Thymus (tissue), 11 donors: Measurements from ENCODE around the gene HOMEZ. TPM values are rescaled to one million over a fixed set of nuclear protein-coding genes. Genes with fewer than 3 reads are reported as not detected.

ENCODE experiments used
- DNase-seq, 9 donors: peaks; one replicate each; pipeline ENCODE4 v3.0.0-alpha.2; 2013; ENCODE audit warnings: low spot score in 9 of 9, low read depth in 6 of 9, missing footprints in 1 of 9
- H3K27ac ChIP-seq, 2 donors: one replicate each; pipeline ENCODE4 v1.5.1; 2013; ENCODE audit warnings: control low read depth in 1 of 2, low read depth in 1 of 2, low read length in 1 of 2, mild to moderate bottlenecking in 1 of 2, moderate library complexity in 1 of 2
- H3K27me3 ChIP-seq, 2 donors: one replicate each; pipeline ENCODE4 v1.5.1; 2013; ENCODE audit warnings: low read length in 1 of 2; ENCODE audit not compliant: control insufficient read depth in 2 of 2, insufficient read depth in 1 of 2
- H3K36me3 ChIP-seq, 2 donors: one replicate each; pipeline ENCODE4 v1.5.1; 2013; ENCODE audit warnings: low read length in 1 of 2, mild to moderate bottlenecking in 1 of 2, moderate library complexity in 1 of 2; ENCODE audit not compliant: control insufficient read depth in 2 of 2, insufficient read depth in 2 of 2
- H3K4me1 ChIP-seq, 2 donors: one replicate each; pipeline ENCODE4 v1.5.1; 2013; ENCODE audit warnings: low read length in 2 of 2; ENCODE audit not compliant: control insufficient read depth in 2 of 2, insufficient read depth in 2 of 2
- H3K4me3 ChIP-seq, 2 donors: one replicate each; pipeline ENCODE4 v1.5.1; 2013; ENCODE audit warnings: low read length in 2 of 2, control low read depth in 1 of 2, mild to moderate bottlenecking in 1 of 2
- H3K9me3 ChIP-seq, 2 donors: one replicate each; pipeline ENCODE4 v1.5.1; 2013; ENCODE audit warnings: low read length in 1 of 2, mild to moderate bottlenecking in 1 of 2; ENCODE audit not compliant: control insufficient read depth in 2 of 2, insufficient read depth in 1 of 2
- WGBS: extraction: QIAGEN DNeasy Blood & Tissue Kit; methylation state at CpG from one replicate; pipeline ENCODE4 v1.1.7; 2013; 5-methylcytosine and 5-hydroxymethylcytosine counted together
- polyA plus RNA-seq: library from polyadenylated mRNA; stranded (reverse); fragments of 200-250 nt; gene quantifications from one replicate; pipeline ENCODE4 v1.2.3, GENCODE V29; 2013
- total RNA-seq: library from RNA; stranded (reverse); fragments of 120-200 nt; gene quantifications from one replicate; pipeline ENCODE4 v1.2.4, GENCODE V29; 2013
- donor health status: healthy.

Gene HOMEZ
- total and polyA plus RNA-seq, 2 donors = 10.2 to 10.6 TPM

GRCh38 chr14:23259426-23259825 lies 26.5 kb downstream of the HOMEZ start:
- H3K36me3 ChIP-seq = no peaks in the 10 kb centered on the region
- no peak overlapping the region for H3K4me3 ChIP-seq
- no peak for DNase-seq
- peaks cover 0 to 7% of the 10 kb centered on the region in 2 donors for H3K27me3 ChIP-seq
- H3K9me3 ChIP-seq = no peaks in the 10 kb centered on the region
- H3K27ac ChIP-seq = no peak overlapping the region
- no peaks in the 10 kb centered on the region for H3K4me1 ChIP-seq

DNA sequence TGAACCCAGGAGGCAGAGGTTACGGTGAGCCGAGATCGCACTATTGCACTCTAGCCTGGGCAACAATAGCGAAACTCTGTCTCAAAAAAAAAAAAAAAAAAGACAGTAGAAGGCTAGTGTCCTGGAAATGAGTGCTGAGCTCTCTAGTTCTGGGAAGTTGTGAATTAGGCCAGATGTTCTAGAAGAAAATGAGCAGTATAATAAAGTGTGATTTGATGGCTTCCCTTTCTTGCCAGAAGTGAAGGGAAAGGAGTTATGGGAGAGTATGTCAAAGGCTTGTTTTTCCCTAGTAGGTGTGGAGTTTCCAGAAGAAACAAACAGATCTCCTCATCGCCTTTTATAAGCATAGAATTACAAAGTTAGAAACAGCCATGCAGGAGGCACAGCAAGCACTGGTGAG lies 27.7 kb downstream of the HOMEZ start:
- no peak overlapping the region for H3K4me3 ChIP-seq
- H3K27ac ChIP-seq = no peak overlapping the region
- DNase-seq = no peak
- H3K27me3 ChIP-seq = peaks cover 0 to 7% of the 10 kb centered on the region in 2 donors
- H3K9me3 ChIP-seq = no peaks in the 10 kb centered on the region
- H3K4me1 ChIP-seq = no peaks in the 10 kb centered on the region
- 98% methylated on average over 5 of the region's 5 CpGs for WGBS
- H3K36me3 ChIP-seq = no peaks in the 10 kb centered on the region

- no peaks in the 10 kb centered on the region for H3K4me1 ChIP-seq
Measured at GRCh38 chr14:23252420-23253333, 33.3 kb downstream of the HOMEZ start.

DNA sequence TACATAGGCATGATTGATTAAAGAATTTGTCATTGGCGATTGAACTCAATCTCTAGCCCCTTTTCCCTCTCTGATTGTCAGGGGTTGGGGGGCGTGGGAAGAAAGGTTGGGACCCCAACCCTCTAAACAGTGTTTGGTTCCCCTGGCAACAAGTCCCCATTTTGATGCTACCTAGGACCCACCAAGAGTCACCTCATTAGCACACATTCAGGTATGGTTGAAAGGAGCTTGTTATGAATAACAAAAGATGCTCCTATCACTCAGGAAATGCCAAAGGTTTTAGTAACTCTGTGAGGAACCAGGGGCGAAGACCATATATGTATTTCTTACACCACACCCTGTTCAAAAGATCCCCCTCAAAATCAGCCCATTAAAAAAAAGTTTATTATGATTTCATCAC lies 33.9 kb downstream of the HOMEZ start:
- WGBS = 83% methylated on average over 3 of the region's 3 CpGs
- Histone ChIP-seq H3K27me3 (no peaks in the 10 kb centered on the region), H3K9me3 (no peaks in the 10 kb centered on the region), H3K4me3 (no peak overlapping the region), H3K27ac (no peak overlapping the region), H3K4me1 (no peaks in the 10 kb centered on the region), H3K36me3 (no peaks in the 10 kb centered on the region)
- no peak for DNase-seq

More at GRCh38 chr14:23252420-23253333, 33.3 kb downstream of the HOMEZ start:
- no peak overlapping the region for H3K4me3 ChIP-seq
- no peaks in the 10 kb centered on the region for H3K9me3 ChIP-seq
- 78% methylated on average over 4 of the region's 4 CpGs for WGBS
- no peaks in the 10 kb centered on the region for H3K36me3 ChIP-seq
- H3K27ac ChIP-seq = no peak overlapping the region
- H3K27me3 ChIP-seq = no peaks in the 10 kb centered on the region
- no peak for DNase-seq

DNA sequence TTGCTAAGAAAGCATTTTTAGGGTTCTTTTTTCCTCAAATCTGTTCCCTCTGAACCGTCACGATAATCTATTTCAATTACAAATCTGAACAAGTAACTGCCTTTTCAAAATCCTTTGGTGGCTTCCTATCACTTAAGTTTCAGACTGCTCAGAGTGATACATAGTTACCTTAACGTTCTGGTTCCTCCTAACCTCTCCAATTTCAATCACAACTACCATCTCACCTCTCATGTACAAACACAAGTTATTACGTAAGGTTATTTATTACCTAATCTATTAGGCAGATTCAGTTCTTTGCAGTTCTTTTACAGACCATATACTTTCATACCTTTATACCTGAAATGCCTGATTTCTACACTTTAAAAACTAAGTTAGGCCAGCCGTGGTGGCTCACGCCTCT lies 36.1 kb downstream of the HOMEZ start:
- H3K9me3 ChIP-seq = no peaks in the 10 kb centered on the region
- no peak overlapping the region for H3K27ac ChIP-seq
- H3K4me1 ChIP-seq = no peaks in the 10 kb centered on the region
- no peaks in the 10 kb centered on the region for H3K36me3 ChIP-seq
- WGBS = 94% methylated on average over 6 of the region's 6 CpGs
- no peak overlapping the region for H3K4me3 ChIP-seq
- no peaks in the 10 kb centered on the region for H3K27me3 ChIP-seq
- no peak for DNase-seq

DNA sequence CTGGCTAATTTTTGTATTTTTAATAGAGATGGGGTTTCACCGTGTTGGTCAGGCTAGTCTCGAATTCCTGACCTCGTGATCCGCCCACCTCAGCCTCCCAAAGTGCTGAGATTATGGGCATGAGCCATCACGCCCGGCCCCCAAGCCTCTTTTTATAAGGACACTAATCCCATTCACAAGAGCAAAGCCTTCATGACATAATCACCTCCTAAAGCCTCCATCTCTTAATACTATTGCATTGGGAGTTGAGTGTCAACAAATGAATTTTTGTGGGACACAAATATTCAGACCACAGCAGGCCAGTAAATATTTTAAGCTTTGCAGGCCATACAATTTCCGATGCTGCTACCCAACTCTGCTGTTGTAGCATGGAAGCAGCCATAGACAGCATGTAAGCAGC lies 37.3 kb downstream of the HOMEZ start:
- Histone ChIP-seq H3K4me3 (no peak overlapping the region), H3K36me3 (no peaks in the 10 kb centered on the region), H3K9me3 (no peaks in the 10 kb centered on the region), H3K4me1 (no peaks in the 10 kb centered on the region), H3K27me3 (no peaks in the 10 kb centered on the region), H3K27ac (no peak overlapping the region)
- WGBS = 92% methylated on average over 7 of the region's 7 CpGs
- DNase-seq = no peak

DNA sequence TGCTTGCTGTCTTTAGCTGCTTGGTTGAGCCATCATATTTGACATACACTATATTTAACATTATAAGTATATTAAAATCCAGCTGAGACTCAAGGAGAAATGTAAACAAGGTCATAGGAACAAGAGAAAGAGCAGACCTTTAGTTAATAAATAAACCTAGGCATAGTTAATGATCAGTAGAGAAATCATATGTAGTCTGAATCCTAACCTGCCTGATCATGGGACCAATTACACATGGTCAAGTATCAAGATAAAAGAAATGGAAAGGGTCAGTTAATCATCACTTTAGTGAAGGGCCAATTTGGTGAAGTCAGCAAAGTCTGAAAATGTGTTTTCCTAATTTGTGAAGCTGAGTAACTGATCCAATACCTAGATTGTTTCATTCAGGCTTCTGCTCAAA lies 40.6 kb downstream of the HOMEZ start:
- Histone ChIP-seq H3K27me3 (no peaks in the 10 kb centered on the region), H3K4me3 (no peak overlapping the region), H3K4me1 (no peaks in the 10 kb centered on the region), H3K9me3 (no peaks in the 10 kb centered on the region), H3K27ac (no peak overlapping the region), H3K36me3 (no peaks in the 10 kb centered on the region)
- DNase-seq = no peak

DNA sequence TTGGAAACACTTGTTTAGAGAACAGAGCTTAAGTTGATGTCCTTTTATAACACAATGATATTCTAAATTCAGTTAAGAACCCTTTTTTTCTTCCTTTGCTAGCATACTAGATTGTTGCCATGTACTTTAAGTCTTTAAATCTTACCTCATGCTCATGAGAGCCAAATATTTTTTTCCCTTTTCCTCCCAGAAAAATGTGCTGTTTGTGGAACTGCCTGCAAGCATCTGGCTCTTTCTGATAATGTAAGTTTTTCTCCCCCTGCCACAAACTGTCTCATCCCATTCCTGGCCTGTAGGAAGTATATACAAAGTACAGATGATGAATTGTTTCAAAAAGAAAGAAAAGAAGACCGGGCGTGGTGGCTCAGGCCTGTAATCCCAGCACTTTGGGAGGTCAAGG lies 42.9 kb downstream of the HOMEZ start:
- no peak overlapping the region for H3K4me3 ChIP-seq
- DNase-seq = no peak
- H3K36me3 ChIP-seq = no peaks in the 10 kb centered on the region
- H3K27me3 ChIP-seq = peaks cover 0 to 2% of the 10 kb centered on the region in 2 donors
- no peaks in the 10 kb centered on the region for H3K9me3 ChIP-seq
- no peaks in the 10 kb centered on the region for H3K4me1 ChIP-seq
- no peak overlapping the region for H3K27ac ChIP-seq
- WGBS = 97% methylated on average over 2 of the region's 2 CpGs

DNA sequence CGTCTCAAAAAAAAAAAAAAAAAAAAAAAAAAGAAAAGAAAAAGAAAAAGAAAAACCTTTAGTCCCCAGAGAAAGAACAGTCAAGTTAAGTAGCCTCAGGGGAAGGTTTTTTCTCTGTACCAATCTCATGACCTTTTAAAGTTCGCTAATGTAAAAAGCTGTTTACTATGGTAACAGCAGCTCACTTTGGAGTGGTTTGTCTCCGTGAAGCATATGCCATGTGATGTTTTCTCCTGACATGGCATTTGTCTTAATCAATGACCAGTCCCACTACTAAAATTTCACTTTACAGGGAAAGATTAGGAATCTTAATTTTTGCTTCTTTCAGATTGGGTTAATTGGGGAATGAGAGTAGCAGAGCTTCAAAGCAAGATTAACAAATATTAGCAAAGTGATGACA lies 43.9 kb downstream of the HOMEZ start:
- Histone ChIP-seq H3K9me3 (no peaks in the 10 kb centered on the region), H3K27ac (no peak overlapping the region), H3K4me1 (peaks cover 0 to 4% of the 10 kb centered on the region in 2 donors), H3K4me3 (no peak overlapping the region), H3K36me3 (no peaks in the 10 kb centered on the region), H3K27me3 (peaks cover 0 to 10% of the 10 kb centered on the region in 2 donors)
- DNase-seq = no peak
- WGBS = 91% methylated on average over 2 of the region's 3 CpGs
